Cardiac fibroblast (primary cell): ENCODE measurements around the gene SURF6.
"Not testable (repeated sequence)": the region's sequence is repeated elsewhere in the genome, so short reads cannot be mapped to it uniquely, and the experiment has no call there.

Source experiments
- DNase-seq, 2 donors: peaks; one replicate each; pipeline versions ENCODE4 v3.0.0 to v3.0.0-alpha.2; 2010; ENCODE audit warnings: low read depth in 2 of 2
- H3K4me3 ChIP-seq, 2 donors: replicated peaks in 1 of 2; 1 replicate in 1 of 2; 2 replicates in 1 of 2; pipeline ENCODE4 v1.5.1; 2011; ENCODE audit warnings: low read depth in 2 of 2, low read length in 2 of 2, mild to moderate bottlenecking in 2 of 2, moderate library complexity in 1 of 2
- TF ChIP-seq, protein P1 (sequence below): IDR thresholded peaks from one replicate; pipeline ENCODE4 v1.5.1; 2011; ENCODE audit warnings: low read depth, mild to moderate bottlenecking, low read length, inconsistent platforms

SURF6 gene

DNA sequence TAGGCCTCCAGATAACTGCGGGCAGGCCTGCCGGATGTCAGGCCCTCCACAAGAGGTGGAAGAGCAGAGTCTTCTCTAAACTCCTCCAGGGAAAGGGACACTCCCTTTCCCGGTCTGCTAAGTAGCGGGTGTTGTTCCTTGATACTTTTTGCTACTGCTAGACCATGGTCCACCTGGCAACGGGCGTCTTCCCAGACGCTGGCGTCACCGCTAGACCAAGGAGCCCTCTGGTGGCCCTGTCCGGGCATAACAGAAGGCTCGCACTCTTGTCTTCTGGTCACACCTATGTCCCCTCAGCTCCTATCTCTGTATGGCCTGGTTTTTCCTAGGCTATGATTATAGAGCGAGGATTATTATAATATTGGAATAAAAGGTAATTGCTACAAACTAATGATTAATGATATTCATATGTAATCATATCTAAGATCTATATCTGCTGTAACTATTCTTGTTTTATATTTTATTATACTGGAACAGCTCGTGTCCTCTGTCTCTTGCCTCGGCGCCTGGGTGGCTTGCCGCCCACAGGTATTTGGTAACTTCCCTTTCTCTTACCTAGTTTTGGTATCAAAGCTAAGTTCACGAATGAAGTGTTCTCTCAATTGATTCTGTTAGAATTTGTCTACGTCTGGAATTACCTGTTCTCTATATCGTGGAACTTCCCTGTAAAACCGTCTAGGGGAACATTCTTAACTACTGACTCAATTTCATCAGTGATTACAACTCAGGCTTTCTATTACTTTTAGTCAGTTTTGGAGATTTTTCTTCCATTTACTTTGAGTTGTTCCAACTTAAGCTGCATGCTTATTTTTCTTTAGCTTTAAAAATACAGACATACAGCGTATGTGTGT is 6.5 kb downstream of the SURF6 start:
- TF ChIP-seq, protein P1, sequence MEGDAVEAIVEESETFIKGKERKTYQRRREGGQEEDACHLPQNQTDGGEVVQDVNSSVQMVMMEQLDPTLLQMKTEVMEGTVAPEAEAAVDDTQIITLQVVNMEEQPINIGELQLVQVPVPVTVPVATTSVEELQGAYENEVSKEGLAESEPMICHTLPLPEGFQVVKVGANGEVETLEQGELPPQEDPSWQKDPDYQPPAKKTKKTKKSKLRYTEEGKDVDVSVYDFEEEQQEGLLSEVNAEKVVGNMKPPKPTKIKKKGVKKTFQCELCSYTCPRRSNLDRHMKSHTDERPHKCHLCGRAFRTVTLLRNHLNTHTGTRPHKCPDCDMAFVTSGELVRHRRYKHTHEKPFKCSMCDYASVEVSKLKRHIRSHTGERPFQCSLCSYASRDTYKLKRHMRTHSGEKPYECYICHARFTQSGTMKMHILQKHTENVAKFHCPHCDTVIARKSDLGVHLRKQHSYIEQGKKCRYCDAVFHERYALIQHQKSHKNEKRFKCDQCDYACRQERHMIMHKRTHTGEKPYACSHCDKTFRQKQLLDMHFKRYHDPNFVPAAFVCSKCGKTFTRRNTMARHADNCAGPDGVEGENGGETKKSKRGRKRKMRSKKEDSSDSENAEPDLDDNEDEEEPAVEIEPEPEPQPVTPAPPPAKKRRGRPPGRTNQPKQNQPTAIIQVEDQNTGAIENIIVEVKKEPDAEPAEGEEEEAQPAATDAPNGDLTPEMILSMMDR, result peak; percentile 60
- DNase-seq, result peak in 1 of 2 donors; percentile 37
- not testable (repeated sequence) for H3K4me3 ChIP-seq

DNA sequence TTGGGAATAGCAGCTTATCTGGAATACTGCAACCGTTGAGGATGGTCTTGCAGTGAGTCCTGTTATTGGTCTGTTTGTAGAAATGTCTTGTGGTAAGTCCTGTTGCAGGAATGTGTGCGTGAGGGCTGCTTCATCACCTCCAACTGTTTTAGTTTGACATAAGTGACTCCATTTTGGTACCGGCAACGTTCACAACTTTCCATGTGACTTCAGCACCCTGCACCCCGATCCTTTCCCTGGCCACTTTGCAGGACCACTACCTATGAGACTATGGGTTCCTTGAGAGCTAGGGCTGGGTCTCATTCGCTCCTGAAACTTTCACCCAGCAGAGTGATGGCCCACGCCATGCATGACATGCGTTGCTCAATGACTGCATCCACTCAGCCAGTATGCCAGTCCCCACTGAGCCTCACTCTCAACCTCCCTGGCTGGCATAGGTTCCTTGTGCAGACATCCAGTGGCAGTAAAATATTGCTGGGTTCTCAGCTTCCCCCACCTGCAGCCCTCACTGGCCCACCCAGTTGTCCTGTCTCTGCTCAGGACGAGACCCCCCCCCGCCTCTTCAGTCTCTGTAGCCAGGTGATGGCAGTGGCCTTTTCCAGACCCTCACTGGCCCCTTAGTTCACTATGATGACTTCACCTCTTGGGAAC is 8.0 kb downstream of the SURF6 start:
- TF ChIP-seq, protein P1, result no peak
- no peak for DNase-seq
- H3K4me3 ChIP-seq, result no peak overlapping the region

DNA sequence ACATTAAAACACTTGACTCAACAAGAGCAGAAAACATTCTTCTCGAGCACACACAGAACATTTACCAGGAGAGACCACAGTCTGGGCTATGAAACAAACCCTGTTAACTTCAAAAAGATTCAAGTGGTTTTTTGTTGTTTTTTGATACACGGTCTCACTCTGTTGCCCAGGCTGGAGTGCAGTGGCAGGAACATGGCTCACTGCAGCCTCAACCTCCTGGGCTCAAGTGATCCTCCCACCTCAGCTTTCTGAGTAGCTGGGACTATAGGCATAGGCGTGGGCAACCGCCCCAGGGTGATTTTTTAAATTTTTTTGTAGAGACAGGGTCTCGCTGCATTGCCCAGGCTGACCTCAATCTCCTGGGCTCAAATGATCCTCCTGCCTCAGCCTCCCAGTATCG is 9.0 kb downstream of the SURF6 start:
- not testable (repeated sequence) for H3K4me3 ChIP-seq, DNase-seq

DNA sequence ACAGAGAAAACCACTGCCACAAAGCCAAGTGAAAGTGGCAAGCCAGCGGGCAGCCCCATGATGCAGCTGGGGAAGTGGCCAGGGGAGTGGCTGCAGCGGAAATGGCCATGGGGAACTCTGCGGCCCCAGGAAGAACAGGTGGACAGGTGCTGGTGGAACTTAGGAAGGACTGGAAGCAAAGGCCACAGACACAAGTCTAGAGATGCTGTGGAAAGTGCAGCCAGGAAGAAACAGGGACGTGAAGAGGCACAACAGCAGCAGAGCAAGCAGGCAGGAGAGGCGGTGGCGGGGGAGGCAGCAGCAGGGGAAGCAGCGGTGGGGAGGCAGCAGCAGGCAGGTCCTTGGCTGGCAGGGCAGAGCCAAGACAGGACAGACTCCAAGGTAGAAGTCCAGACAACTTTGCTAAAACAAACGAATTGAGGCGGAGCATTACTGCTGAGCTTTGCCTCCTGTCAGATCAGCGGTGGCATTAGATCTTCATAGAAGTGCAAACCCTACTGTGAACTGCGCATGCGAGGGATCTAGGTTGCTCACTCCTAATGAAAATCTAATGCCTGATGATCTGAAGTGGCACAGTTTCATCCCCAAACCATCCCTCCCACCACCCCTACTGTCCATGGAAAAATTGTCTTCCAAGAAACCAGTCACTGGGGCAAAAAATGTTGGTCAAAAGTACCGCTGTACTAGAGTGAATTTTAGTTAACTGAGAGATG is 11.8 kb downstream of the SURF6 start:
- TF ChIP-seq, protein P1, result no peak
- DNase-seq, result no peak
- no peak overlapping the region for H3K4me3 ChIP-seq

DNA sequence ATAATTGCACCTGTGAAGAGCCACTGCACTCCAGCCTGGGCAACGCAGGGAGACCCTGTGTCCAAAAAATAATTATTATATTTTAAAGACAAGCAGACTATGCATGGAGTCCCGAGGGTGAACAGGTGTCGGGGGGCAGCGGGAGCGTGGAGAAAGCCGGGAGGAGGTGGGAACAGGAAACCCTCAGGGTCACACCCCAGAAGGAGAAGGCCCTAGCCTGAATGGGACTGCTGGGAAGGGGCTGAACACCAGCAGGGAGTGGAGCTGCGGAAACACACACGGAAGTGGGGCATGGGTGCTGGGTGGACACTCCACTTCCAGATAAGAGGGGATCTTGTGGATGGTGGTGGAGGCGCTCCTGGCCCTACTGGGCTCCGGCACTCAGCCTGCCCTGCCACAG is 12.8 kb downstream of the SURF6 start:
- DNase-seq, result no peak
- TF ChIP-seq, protein P1, result no peak
- H3K4me3 ChIP-seq, result no peak overlapping the region

DNA sequence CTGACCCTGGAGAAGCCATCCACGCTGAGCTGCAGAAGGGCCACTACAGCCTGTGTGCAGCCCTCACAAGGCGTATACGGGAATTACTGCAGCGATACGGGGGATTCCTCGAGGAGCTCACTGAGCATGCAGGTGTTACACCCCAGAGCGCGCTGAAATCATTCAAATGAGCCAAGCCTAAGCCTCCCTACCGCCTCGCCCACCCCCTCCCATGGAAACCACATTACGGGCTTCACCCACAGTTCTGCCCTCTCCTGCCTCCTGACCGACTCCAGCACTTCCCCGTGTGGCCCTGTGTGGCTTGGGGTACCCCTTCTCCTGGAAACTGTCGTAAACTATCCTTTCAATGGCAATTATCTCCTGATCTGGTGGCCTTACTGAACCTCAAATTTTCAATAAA is 13.3 kb downstream of the SURF6 start:
- TF ChIP-seq, protein P1, result no peak

DNA sequence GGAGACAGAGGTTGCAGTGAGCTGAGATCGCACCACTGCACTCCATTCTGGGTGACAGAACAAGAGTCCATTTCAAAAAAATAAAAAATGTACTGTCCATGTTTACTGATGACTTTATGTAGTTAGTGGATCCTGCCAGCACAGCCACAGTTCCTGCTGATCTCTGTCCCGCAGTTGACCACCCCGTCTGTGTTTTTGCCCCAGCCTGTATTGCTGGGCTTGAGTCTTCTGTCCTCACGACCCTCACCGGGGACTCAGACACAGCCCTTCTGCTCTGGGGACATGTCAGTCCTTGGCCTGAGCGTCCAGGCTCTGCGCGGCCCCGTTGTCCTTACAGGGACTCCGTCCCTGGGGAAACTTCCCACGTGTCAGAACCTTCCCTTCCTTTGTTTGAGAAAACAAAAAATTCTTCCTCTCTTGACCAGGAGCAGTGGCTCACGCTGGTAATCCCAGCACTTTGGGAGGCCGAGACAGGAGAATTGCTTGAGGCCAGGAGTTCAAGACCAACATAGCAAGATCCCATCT is 14.5 kb downstream of the SURF6 start:
- no peak for DNase-seq
- no peak overlapping the region for H3K4me3 ChIP-seq
- TF ChIP-seq, protein P1, result no peak

More for the DNA sequence above, 13.3 kb downstream of the SURF6 start:
- H3K4me3 ChIP-seq, result no peak overlapping the region
- no peak for DNase-seq
